ENCODE measurements around the gene PARD3.

DNA sequence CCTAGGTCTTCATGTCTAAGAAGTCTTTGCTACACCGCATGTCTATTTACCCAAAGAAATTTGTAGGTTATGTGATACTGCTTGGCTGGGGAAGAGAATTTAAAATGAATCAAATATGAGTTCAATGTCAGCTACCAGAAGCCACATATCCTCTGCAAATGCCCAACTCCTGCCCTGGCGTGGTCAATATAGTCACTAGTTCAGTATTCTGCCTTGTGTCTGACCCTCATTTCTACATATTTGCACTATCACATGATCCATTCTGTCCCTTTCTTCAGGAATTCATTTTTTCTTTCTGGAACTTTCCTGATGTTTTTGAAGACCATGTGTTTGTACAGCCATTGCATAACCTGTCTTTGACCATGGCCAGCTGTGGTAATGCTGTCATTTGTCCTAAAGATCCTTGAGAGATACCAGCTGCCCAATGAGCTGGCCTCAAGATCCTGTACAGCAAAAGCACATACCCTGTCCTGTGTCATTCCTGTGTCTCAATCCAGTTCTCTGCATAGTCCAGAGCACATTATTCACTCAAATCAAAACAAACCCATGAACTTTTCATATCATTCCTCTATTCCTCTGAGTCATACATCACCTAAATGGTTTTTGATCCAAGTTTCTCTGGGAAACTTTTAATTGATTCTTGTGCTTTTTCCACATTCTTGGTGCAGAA is 524.5 kb downstream of the PARD3 start:
- no peak for TF ChIP-seq POLR2A (IDR thresholded peaks at IDR 0.05; ENCODE audit: low read depth, low read length)
- TF ChIP-seq CTCF (IDR thresholded peaks at IDR 0.05; ENCODE audit: extremely low read depth in 1 of 2, insufficient read depth in 1 of 2, low read depth in 1 of 2, low read length in 2 of 2) = no peak
- TF ChIP-seq, protein P1, sequence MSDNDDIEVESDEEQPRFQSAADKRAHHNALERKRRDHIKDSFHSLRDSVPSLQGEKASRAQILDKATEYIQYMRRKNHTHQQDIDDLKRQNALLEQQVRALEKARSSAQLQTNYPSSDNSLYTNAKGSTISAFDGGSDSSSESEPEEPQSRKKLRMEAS (IDR thresholded peaks at IDR 0.05; ENCODE audit: insufficient read depth, insufficient read length) = no peak
- no peak for TF ChIP-seq EZH2 (IDR thresholded peaks at IDR 0.05; ENCODE audit: borderline replicate concordance, low read depth, low read length, severe bottlenecking)
- TF ChIP-seq POLR2AphosphoS5 (IDR thresholded peaks at IDR 0.05; ENCODE audit: insufficient read depth, low read depth, low read length) = no peak
